ENCODE data around the gene AHI1.

The AHI1 gene

DNA sequence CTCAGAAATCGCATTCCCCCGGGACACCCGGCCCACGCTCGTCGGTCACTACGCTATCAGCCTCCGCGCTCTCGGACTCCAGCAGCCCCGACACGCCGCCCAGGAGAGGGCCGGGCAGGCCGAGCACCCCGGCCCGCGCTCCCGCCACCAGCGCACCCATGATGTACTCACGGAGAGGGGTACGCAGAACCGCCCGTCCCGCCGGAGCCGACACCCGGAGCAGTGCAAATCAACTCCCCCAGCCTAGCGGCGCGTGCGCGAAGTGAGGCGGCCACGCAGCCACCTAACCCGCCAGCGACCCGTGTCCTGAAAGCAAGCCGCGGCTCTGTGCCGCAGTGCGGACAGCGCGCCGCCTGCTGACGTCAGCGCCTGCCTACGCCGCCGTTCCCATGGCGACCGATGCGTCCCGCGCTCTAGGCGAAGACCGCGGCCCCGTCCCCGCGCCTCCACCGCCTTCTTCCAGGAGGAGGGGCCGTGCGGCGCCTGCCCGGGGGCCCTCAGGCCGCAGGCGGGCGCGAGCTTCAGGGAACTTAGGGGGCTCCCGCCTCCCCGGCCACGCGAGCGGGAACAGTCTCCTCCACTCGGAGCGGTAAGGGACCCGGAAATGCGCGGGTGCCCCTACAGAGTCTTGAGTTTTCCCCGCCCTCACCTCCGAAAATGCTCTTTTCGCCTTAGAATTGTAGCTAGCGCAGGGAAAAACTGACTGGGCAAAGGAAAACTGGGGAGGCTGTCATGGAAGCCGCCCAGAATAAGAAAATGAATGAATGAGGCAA lies at the start of gene AHI1 (continued):
- no peak for TF ChIP-seq ZNF837 (tag by site-specific recombination; IDR thresholded peaks at IDR 0.05)
- TF ChIP-seq SP2 (tag by site-specific recombination; IDR thresholded peaks at IDR 0.05), result peak; percentile 83
- TF ChIP-seq BCL11A (tag by site-specific recombination; IDR thresholded peaks at IDR 0.05; ENCODE audit: low read depth), result peak; percentile 95
- peak; percentile 89 for TF ChIP-seq ZFP37 (tag by site-specific recombination; IDR thresholded peaks at IDR 0.05)
- no peak; the same call in 1 of the 2 replicates for TF ChIP-seq ZNF580 (tag by site-specific recombination; IDR thresholded peaks at IDR 0.05)
- no peak for TF ChIP-seq ZNF654 (tag by site-specific recombination; IDR thresholded peaks at IDR 0.05; ENCODE audit: low read depth)
- TF ChIP-seq SP7 (tag by site-specific recombination; IDR thresholded peaks at IDR 0.05), result peak; percentile 89
- peak; percentile 71 for TF ChIP-seq ZBTB21 (tag by site-specific recombination; IDR thresholded peaks at IDR 0.05)
- no peak for TF ChIP-seq ZNF302 (tag by site-specific recombination; IDR thresholded peaks at IDR 0.05; ENCODE audit: low read depth)
- no peak for TF ChIP-seq ZNF311 (tag by site-specific recombination; IDR thresholded peaks at IDR 0.05; ENCODE audit: borderline replicate concordance)
- no peak for TF ChIP-seq ZNF792 (tag by site-specific recombination; IDR thresholded peaks at IDR 0.05)
- TF ChIP-seq SP3 (tag by site-specific recombination; IDR thresholded peaks at IDR 0.05), result peak; percentile 70
- TF ChIP-seq ZNF529 (tag by site-specific recombination; IDR thresholded peaks at IDR 0.05; ENCODE audit: insufficient replicate concordance), result no peak
- no peak for TF ChIP-seq ZNF76 (tag by site-specific recombination; IDR thresholded peaks at IDR 0.05; ENCODE audit: borderline replicate concordance, low read depth)
- TF ChIP-seq ZNF548 (tag by site-specific recombination; IDR thresholded peaks at IDR 0.05), result no peak
- TF ChIP-seq ZNF645 (tag by site-specific recombination; IDR thresholded peaks at IDR 0.05), result no peak
- no peak; the same call in 1 of the 2 replicates for TF ChIP-seq REPIN1 (tag by site-specific recombination; IDR thresholded peaks at IDR 0.05; ENCODE audit: low read depth)
- TF ChIP-seq MYNN (tag by site-specific recombination; IDR thresholded peaks at IDR 0.05; ENCODE audit: borderline replicate concordance), result 0 out of 2 replicates have a peak, but pooled peaks have one; percentile 31
- no peak for TF ChIP-seq ZNF777 (tag by site-specific recombination; IDR thresholded peaks at IDR 0.05; ENCODE audit: borderline replicate concordance)
- 0 out of 2 replicates have a peak, but pooled peaks have one; percentile 27 for TF ChIP-seq KLF8 (tag by site-specific recombination; IDR thresholded peaks at IDR 0.05)
- no peak for TF ChIP-seq ZNF138 (tag by site-specific recombination; IDR thresholded peaks at IDR 0.05; ENCODE audit: borderline replicate concordance)
- TF ChIP-seq ZNF202 (tag by site-specific recombination; IDR thresholded peaks at IDR 0.05; ENCODE audit: borderline replicate concordance), result no peak
- TF ChIP-seq ZNF24 (tag by site-specific recombination; IDR thresholded peaks at IDR 0.05), result no peak; the same call in 1 of the 2 replicates
- TF ChIP-seq EGR2 (tag by site-specific recombination; IDR thresholded peaks at IDR 0.05; ENCODE audit: low read depth), result peak; percentile 62
- peak; percentile 32 for TF ChIP-seq ZNF660 (tag by site-specific recombination; IDR thresholded peaks at IDR 0.05)
- 0 out of 2 replicates have a peak, but pooled peaks have one; percentile 7 for TF ChIP-seq ZNF623 (tag by site-specific recombination; IDR thresholded peaks at IDR 0.05)
- no peak for TF ChIP-seq ZNF664 (tag by site-specific recombination; IDR thresholded peaks at IDR 0.05)
- TF ChIP-seq ZBTB7A (tag by site-specific recombination; IDR thresholded peaks at IDR 0.05; ENCODE audit: low read depth), result peak; percentile 57; the same call in 1 of the 2 replicates
- no peak for TF ChIP-seq ZNF48 (tag by site-specific recombination; IDR thresholded peaks at IDR 0.05)
- TF ChIP-seq ZNF362 (tag by site-specific recombination; IDR thresholded peaks at IDR 0.05), result no peak
- 0 out of 2 replicates have a peak, but pooled peaks have one; percentile 40 for TF ChIP-seq ZNF610 (tag by site-specific recombination; IDR thresholded peaks at IDR 0.05; ENCODE audit: borderline replicate concordance)
- peak; percentile 96 for TF ChIP-seq ZNF501 (tag by site-specific recombination; IDR thresholded peaks at IDR 0.05)
- TF ChIP-seq, protein P1, sequence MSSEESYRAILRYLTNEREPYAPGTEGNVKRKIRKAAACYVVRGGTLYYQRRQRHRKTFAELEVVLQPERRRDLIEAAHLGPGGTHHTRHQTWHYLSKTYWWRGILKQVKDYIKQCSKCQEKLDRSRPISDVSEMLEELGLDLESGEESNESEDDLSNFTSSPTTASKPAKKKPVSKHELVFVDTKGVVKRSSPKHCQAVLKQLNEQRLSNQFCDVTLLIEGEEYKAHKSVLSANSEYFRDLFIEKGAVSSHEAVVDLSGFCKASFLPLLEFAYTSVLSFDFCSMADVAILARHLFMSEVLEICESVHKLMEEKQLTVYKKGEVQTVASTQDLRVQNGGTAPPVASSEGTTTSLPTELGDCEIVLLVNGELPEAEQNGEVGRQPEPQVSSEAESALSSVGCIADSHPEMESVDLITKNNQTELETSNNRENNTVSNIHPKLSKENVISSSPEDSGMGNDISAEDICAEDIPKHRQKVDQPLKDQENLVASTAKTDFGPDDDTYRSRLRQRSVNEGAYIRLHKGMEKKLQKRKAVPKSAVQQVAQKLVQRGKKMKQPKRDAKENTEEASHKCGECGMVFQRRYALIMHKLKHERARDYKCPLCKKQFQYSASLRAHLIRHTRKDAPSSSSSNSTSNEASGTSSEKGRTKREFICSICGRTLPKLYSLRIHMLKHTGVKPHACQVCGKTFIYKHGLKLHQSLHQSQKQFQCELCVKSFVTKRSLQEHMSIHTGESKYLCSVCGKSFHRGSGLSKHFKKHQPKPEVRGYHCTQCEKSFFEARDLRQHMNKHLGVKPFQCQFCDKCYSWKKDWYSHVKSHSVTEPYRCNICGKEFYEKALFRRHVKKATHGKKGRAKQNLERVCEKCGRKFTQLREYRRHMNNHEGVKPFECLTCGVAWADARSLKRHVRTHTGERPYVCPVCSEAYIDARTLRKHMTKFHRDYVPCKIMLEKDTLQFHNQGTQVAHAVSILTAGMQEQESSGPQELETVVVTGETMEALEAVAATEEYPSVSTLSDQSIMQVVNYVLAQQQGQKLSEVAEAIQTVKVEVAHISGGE (tag by site-specific recombination; conservative IDR thresholded peaks at IDR 0.05; ENCODE audit: low read depth), result peak; percentile 53; the same call in 1 of the 2 replicates

All from HEK293 (cell line).